GM19043 (cell line): ENCODE data around the gene FAM149B1.

Experiments
- ATAC-seq: cut with Tn5 transposase; IDR thresholded peaks from one replicate; pipeline ENCODE4 v1.9.1; 2021; ENCODE audit warnings: low read depth; ENCODE audit not compliant: unreplicated experiment

The FAM149B1 gene

DNA sequence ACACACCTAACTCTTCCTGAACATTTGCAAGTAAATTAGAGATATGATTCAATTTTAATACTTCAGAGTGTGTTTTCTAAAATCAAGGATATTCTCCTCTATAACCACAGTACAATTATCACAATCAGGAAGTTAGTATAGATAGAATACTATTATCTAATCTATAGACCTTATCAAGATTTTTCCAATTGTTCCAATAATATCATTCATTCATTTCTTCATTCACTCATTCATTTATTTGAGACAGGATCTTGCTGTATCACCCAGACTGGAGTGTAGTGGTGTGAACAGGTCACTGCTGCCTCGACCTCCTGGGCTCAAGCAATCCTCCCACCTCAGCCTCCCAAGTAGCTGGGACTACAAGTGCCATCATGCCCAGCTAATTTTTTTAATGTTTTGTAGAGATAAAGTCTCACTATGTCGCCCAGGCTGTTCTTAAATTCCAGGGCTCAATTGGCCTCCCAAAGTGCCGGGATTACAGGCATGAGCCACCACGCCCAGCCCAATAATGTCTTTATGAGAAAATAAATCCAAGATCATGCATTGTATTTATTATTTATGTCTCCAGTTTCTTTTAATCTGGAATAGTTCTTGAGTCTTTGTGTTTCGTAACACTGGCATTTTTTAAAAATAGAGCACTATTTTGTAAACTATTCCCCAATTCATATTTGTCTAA lies 95.1 kb downstream of the FAM149B1 start:
- ATAC-seq: no peak

DNA sequence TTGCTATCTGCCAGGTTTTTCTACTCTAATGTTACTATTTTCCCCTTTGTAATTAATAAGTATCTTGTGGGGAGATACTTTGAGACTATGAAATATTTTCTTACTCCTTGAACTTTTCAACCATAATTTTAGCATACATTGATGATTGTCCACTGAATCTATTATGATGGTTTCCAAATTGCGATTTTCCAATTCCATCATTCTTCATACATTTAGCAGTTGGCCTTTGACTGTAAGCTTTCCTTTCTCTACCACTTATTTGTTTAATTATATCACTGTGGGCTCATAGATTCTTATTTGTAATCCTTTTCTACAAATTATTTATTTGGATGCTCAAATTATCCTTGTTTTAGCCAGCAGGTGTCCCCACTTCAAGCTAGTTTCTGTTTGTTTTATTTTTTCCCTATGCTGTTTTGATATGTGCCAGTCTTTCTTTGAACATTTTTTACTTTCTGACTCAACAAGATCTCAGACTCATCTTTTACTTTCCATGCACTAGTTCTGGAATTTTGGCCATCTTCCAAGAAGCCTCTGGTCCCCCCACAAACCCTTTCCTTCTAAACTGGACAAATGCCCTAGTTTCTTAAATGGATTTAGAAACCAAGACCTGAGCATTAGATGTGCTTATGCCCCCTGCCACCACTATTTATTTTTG lies 95.9 kb downstream of the FAM149B1 start:
- ATAC-seq: no peak

DNA sequence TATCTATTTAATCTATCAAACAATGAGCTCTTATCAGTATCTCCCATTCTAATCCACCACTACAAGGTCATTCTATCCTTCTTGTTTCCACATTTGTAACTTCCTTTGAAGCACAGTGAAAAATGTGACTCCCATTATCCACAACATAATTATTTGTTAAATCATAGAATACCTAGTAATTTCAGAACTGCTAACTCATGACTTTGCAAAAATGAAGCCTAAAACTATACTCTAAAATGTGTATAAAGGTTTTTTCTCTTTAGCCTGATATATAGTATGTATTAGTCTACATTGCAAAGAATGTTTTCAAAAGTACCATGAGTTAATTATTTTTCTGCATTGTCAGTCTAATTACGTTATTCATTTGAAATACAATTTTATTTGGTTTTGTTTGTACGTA lies 96.5 kb downstream of the FAM149B1 start:
- no peak for ATAC-seq

DNA sequence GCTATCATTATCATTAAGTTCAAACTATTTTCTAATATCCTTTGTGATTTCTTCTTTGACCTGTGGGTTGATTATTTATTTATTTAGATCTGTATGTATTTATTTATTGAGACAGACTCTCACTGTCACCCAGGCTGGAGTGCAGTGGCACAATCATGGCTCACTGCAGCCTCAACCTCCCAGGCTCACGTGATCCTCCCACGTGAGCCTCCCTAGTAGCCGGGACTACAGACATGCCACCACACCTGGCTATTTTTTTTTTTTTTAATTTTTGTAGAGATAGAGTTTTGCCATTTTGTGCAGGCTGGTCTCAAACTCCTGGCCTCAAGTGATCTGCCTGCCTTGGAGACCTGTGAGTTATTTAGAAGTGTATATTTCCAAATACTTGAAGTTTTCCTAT lies 113.2 kb downstream of the FAM149B1 start:
- ATAC-seq: no peak

DNA sequence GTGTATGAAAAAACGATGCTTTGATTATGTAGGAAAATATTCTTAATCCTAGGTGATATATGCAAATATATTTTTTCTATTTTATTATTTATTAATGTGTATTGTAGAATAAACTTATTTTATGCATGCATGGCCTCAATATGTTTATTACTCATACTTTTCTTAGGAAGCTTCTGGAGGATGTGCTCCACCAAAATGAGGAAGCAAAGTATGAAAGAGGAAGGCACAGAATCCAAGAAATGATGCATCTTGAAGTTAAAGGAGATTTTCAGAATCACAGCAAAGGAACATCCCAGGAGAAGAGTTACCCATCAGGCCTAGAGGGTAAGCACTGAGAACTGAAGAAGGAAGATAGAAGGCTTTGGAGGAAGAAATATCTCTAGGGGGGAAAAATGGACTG lies 119.5 kb downstream of the FAM149B1 start:
- no peak for ATAC-seq

DNA sequence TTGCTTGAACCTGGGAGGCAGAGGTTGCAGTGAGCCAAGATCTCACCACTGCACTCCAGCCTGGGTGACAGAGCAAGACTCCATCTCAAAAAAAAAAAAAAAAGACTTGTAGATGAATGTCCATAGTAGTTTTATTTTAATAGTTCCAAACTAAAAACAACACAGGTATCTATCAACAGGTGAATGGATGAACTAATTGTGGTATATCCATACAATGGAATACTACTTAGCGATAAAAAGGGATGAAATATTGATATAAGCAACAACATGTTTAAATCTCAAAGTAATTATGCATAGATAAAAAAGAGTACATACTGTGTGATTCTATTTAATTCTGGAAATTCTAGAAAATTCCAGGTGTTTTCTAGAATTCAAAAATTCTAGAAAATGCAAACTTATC lies 122.0 kb downstream of the FAM149B1 start:
- no peak for ATAC-seq

DNA sequence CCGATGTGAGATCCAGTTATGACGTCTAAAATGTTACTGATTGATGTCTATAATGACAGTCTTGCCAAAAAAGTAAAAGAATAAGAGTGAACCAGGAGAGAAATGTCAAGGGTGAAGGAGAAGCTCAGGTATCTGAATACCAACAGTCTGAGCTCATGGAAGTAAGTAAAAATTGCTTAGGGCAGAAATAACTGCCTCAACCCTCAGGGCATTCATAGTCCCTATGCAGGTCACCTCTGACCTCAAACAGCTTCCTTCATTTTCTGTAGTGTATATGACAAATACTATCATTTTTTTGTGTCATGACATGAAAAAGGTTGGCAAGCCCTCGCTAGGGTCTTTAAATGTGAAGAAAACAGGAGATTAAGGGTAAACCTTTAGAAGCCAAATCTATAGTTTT lies 125.5 kb downstream of the FAM149B1 start:
- no peak for ATAC-seq
